ENCODE data around the gene MYBPC1.

DNA sequence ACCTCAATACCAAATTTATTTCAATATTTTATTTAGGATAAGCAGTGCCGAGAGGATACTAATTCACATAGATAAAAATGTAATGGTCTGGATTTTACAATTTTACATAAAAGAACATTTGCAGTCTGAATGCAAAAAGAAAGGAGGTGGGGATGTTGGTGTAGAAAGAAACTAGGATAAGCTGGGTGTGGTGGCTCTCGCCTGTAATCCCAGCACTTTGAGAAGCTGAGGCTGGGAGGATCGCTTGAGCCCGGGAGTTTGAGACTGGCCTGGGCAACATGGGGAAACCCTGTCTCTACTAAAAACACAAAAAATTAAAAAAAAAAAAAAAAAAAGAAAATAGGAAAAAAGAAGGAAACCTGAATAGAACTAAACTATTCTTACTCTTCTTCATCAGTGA lies 127.6 kb downstream of the MYBPC1 start:
- TF ChIP-seq CTBP1 (IDR thresholded peaks at IDR 0.05; ENCODE audit: borderline replicate concordance) (no peak), DPF2 (IDR thresholded peaks at IDR 0.05) (no peak), ZNF253 (CRISPR knock-in tag; conservative IDR thresholded peaks at IDR 0.05) (no peak), JUN (IDR thresholded peaks at IDR 0.05; ENCODE audit: borderline replicate concordance, low read depth, low read length) (no peak), JUN (CRISPR knock-in tag; IDR thresholded peaks at IDR 0.05; ENCODE audit: borderline replicate concordance) (no peak)

All from K562 (cell line).